Islet of Langerhans (tissue), 1 donor: ENCODE results near the gene ASB7.

Experiments used
- FAIRE-seq: peaks from one replicate; lab custom pipeline; 2011; peaks lifted over from hg19 to GRCh38; lab: Jason Lieb, UNC

Gene ASB7

GRCh38 chr15:100686725-100687473 is 84.5 kb downstream of the ASB7 start:
- FAIRE-seq: no peak

- no peak for FAIRE-seq
These were observed 85.3 kb downstream of the ASB7 start for GRCh38 chr15:100687582-100688141.

- no peak for FAIRE-seq
These were observed 86.2 kb downstream of the ASB7 start for GRCh38 chr15:100688549-100689120.

GRCh38 chr15:100689131-100689899 is 86.9 kb downstream of the ASB7 start:
- FAIRE-seq: no peak

- FAIRE-seq: no peak
These were observed 87.8 kb downstream of the ASB7 start for GRCh38 chr15:100690032-100690794.

- FAIRE-seq: no peak
These were observed 88.4 kb downstream of the ASB7 start for GRCh38 chr15:100690795-100691158.

- FAIRE-seq: no peak
These were observed 88.9 kb downstream of the ASB7 start for GRCh38 chr15:100691321-100691720.

GRCh38 chr15:100692246-100692645 is 89.9 kb downstream of the ASB7 start:
- no peak for FAIRE-seq

GRCh38 chr15:100692671-100693070 is 90.3 kb downstream of the ASB7 start:
- FAIRE-seq: no peak

- no peak for FAIRE-seq
These were observed 91.1 kb downstream of the ASB7 start for GRCh38 chr15:100693451-100693850.

- no peak for FAIRE-seq
These were observed 92.1 kb downstream of the ASB7 start for GRCh38 chr15:100694381-100695021.

- no peak for FAIRE-seq
These were observed 92.7 kb downstream of the ASB7 start for GRCh38 chr15:100695048-100695447.

GRCh38 chr15:100696452-100696851 is 94.1 kb downstream of the ASB7 start:
- no peak for FAIRE-seq
